Medulla oblongata (tissue), 1 donor: Measurements from ENCODE around the gene POF1B.

Experiments
- DNase-seq: peaks from one replicate; pipeline ENCODE4 v3.0.0-alpha.2; 2015; ENCODE audit errors: extremely low spot score

POF1B gene

GRCh38 chrX:85243761-85244449 lies 135.6 kb downstream of the POF1B start, which contains the start of the genes SATL1 and ZNF711:
TSS of gene SATL1 (minus strand) at chrX:85243779. CDS start at chrX:85108968, 134,811 bp downstream.
TSS of gene ZNF711 (plus strand) at chrX:85243991. CDS start at chrX:85247573, 3,582 bp downstream.
- DNase-seq, result peak; percentile 52

GRCh38 chrX:85243155-85243554 lies 136.3 kb downstream of the POF1B start:
- DNase-seq, result peak; percentile 4
